ENCODE results near the gene DNMT3L.

The DNMT3L gene

GRCh38 chr21:44261675-44262295, at the start of gene DNMT3L:
DNMT3L (minus strand) TSS chr21:44261897; CDS start chr21:44261259, 638 bp downstream.
- TF ChIP-seq, protein P1, sequence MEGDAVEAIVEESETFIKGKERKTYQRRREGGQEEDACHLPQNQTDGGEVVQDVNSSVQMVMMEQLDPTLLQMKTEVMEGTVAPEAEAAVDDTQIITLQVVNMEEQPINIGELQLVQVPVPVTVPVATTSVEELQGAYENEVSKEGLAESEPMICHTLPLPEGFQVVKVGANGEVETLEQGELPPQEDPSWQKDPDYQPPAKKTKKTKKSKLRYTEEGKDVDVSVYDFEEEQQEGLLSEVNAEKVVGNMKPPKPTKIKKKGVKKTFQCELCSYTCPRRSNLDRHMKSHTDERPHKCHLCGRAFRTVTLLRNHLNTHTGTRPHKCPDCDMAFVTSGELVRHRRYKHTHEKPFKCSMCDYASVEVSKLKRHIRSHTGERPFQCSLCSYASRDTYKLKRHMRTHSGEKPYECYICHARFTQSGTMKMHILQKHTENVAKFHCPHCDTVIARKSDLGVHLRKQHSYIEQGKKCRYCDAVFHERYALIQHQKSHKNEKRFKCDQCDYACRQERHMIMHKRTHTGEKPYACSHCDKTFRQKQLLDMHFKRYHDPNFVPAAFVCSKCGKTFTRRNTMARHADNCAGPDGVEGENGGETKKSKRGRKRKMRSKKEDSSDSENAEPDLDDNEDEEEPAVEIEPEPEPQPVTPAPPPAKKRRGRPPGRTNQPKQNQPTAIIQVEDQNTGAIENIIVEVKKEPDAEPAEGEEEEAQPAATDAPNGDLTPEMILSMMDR (IDR thresholded peaks at IDR 0.05; ENCODE audit: low read depth, low read length) = no peak
- no peak within 1 kb of the TSS for H3K4me3 ChIP-seq (ENCODE audit: low read depth, low read length)
- no peak for DNase-seq (ENCODE audit: low read depth, low spot score)
- in situ Hi-C loops (cut with HindIII; ENCODE audit: low sequenced_read_pairs) = no loop called here

- TF ChIP-seq, protein P1 (IDR thresholded peaks at IDR 0.05; ENCODE audit: low read depth, low read length) = no peak
- no peak for DNase-seq (ENCODE audit: low read depth, low spot score)
- no peak overlapping the region for H3K4me3 ChIP-seq (ENCODE audit: low read depth, low read length)
- in situ Hi-C loops (cut with HindIII; ENCODE audit: low sequenced_read_pairs) = no loop called here
Observed at GRCh38 chr21:44310628-44311507, 49.2 kb upstream of the DNMT3L start.

GRCh38 chr21:44306936-44307704, 45.4 kb upstream of the DNMT3L start:
- DNase-seq (ENCODE audit: low read depth, low spot score) = no peak
- in situ Hi-C loops (cut with HindIII; ENCODE audit: low sequenced_read_pairs) = no loop called here
- TF ChIP-seq, protein P1 (IDR thresholded peaks at IDR 0.05; ENCODE audit: low read depth, low read length) = no peak
- H3K4me3 ChIP-seq (ENCODE audit: low read depth, low read length) = no peak overlapping the region

- TF ChIP-seq, protein P1 (IDR thresholded peaks at IDR 0.05; ENCODE audit: low read depth, low read length) = no peak
- H3K4me3 ChIP-seq (ENCODE audit: low read depth, low read length) = no peak overlapping the region
- DNase-seq (ENCODE audit: low read depth, low spot score) = no peak
- in situ Hi-C loops (cut with HindIII; ENCODE audit: low sequenced_read_pairs) = no loop called here
Observed at GRCh38 chr21:44305691-44306090, 44.0 kb upstream of the DNMT3L start.

DNA sequence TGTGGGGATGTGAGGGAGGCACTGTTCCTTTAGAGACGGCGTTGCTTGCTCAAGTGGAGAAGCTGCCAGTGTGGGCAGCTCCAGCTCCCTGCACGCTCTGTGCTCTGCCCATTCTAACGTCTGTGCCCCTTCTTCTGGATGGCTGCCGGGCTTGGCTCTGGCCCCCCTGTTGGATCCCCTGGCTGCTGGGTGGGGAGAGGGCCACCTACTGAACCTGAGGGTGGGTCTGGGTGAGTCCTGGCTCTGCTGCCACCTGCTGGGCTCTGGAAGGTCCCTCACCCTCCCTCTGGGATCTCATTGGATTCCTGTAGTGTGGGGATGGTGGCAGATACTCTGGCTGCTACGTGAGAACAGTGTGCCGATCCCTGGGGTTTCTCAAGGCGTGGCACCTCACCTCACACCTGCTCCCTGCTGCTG, 43.2 kb upstream of the DNMT3L start:
- in situ Hi-C loops (cut with HindIII; ENCODE audit: low sequenced_read_pairs) = no loop called here
- H3K4me3 ChIP-seq (ENCODE audit: low read depth, low read length) = no peak overlapping the region
- TF ChIP-seq, protein P1 (IDR thresholded peaks at IDR 0.05; ENCODE audit: low read depth, low read length) = peak; percentile 78
- DNase-seq (ENCODE audit: low read depth, low spot score) = peak; percentile 31

GRCh38 chr21:44304011-44304616, 42.4 kb upstream of the DNMT3L start:
- TF ChIP-seq, protein P1 (IDR thresholded peaks at IDR 0.05; ENCODE audit: low read depth, low read length) = no peak
- in situ Hi-C loops (cut with HindIII; ENCODE audit: low sequenced_read_pairs) = no loop called here
- H3K4me3 ChIP-seq (ENCODE audit: low read depth, low read length) = no peak overlapping the region
- DNase-seq (ENCODE audit: low read depth, low spot score) = no peak
